NT2/D1 (cell line): ENCODE results near the gene ZNF737.
"Not testable (repeated sequence)": the region's sequence is repeated elsewhere in the genome, so short reads cannot be mapped to it uniquely, and the experiment has no call there.

Source experiments
- DNase-seq: peaks from one replicate; pipeline ENCODE4 v3.0.0-alpha.2; 2011; ENCODE audit warnings: low read depth, low spot score
- H3K27me3 ChIP-seq: 2 replicates; pipeline ENCODE4 v1.6.0; 2011; ENCODE audit warnings: mild to moderate bottlenecking; ENCODE audit not compliant: insufficient read length, insufficient read depth
- H3K36me3 ChIP-seq: 2 replicates; pipeline ENCODE4 v1.6.1; 2011; ENCODE audit warnings: mild to moderate bottlenecking, low read length, mixed read lengths; ENCODE audit not compliant: insufficient read depth, insufficient read length
- H3K4me1 ChIP-seq: 2 replicates; pipeline ENCODE4 v1.5.1; 2011; ENCODE audit not compliant: insufficient read depth, insufficient read length
- H3K4me3 ChIP-seq: 2 replicates; pipeline ENCODE4 v1.5.1; 2011; ENCODE audit warnings: low read depth; ENCODE audit not compliant: insufficient read length
- H3K9ac ChIP-seq: 2 replicates; pipeline ENCODE4 v1.6.0; 2011; ENCODE audit warnings: low read depth; ENCODE audit not compliant: insufficient read length
- H3K9me3 ChIP-seq: 2 replicates; pipeline ENCODE4 v1.5.1; 2011; ENCODE audit warnings: mild to moderate bottlenecking, low read length; ENCODE audit not compliant: insufficient read depth
- SUZ12 ChIP-seq: IDR thresholded peaks from 2 replicates; pipeline ENCODE4 v1.6.1; 2011; ENCODE audit not compliant: insufficient read length, insufficient read depth; ENCODE audit errors: extremely low read depth
- YY1 ChIP-seq: IDR thresholded peaks from 2 replicates; pipeline ENCODE4 v1.6.1; 2011; ENCODE audit not compliant: insufficient read length, insufficient read depth
- ZNF274 ChIP-seq: IDR thresholded peaks from 2 replicates; pipeline ENCODE4 v1.6.1; 2011; ENCODE audit warnings: mild to moderate bottlenecking, low read depth, low read length

The ZNF737 gene

DNA sequence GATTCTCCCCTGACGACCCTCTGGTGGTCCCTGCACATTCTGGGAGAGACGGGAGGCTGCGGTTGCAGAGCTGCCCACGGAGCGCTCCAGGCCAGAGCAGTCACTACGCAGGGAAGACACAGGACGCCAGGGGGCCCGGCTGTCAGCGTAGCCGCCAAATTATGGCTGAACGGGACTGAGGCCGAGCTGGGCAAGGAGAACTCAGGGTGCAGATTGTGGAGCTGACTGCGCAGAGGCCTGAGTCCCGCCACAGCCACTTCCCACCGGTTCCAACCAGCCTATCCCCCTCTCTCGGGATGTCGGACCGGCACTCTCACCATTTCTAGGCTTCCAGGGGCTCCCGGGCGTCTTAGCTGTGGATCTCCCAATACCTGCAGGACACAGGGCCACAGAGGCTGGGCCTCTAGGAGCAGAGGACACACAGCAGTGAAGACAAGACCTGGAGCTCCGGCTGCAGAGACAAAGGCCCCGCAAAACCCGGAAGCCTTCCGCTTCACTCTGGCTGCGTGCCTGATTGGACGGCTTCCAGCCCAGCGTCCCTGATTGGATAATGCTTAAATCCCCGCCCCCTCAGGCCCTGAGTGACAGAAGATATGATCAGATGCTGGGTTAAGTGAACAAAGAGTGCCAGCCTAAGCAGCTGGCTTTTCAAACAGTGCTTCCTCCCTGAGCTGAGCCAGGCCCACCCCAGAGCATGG is at the start of gene ZNF737:
TSS of gene ZNF737 (minus strand) at position 461 of the 698 bp plus-strand sequence. CDS start at position 320, 141 bp downstream.
- peaks cover 28% of the 10 kb centered on the region for H3K36me3 ChIP-seq
- peak; percentile 95 for DNase-seq
- no peaks in the 10 kb centered on the region for H3K4me1 ChIP-seq
- H3K4me3 ChIP-seq: peak within 1 kb of the TSS; percentile 86
- H3K27me3 ChIP-seq: no peaks in the 10 kb centered on the region
- peak within 1 kb of the TSS; percentile 95 for H3K9ac ChIP-seq
- TF ChIP-seq ZNF274 (no peak), SUZ12 (no peak), YY1 (no peak)
- peaks cover 19% of the 10 kb centered on the region; the same call in 1 of the 2 replicates for H3K9me3 ChIP-seq

DNA sequence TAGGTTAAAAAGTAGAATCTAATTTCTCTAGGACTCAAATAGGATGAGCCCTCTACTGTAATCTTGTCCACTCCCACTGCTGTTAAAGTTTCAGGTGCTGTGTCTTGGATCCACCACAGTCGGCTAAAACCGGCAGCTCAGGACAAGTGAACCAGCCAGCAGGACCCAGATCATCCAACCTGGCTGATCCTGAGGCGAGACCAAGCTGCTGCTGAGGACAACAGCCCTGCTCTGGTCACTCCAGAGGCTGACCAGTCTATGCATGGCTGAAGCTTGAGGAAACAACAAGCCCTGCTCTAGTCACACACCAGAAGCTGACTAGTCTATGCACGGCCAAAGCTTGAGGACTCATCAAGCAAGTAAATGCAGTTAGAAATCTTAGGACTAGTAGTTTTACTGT is 49.4 kb upstream of the ZNF737 start:
- H3K9ac ChIP-seq, H3K9me3 ChIP-seq, H3K27me3 ChIP-seq, H3K36me3 ChIP-seq, H3K4me1 ChIP-seq, H3K4me3 ChIP-seq, DNase-seq: not testable (repeated sequence)

DNA sequence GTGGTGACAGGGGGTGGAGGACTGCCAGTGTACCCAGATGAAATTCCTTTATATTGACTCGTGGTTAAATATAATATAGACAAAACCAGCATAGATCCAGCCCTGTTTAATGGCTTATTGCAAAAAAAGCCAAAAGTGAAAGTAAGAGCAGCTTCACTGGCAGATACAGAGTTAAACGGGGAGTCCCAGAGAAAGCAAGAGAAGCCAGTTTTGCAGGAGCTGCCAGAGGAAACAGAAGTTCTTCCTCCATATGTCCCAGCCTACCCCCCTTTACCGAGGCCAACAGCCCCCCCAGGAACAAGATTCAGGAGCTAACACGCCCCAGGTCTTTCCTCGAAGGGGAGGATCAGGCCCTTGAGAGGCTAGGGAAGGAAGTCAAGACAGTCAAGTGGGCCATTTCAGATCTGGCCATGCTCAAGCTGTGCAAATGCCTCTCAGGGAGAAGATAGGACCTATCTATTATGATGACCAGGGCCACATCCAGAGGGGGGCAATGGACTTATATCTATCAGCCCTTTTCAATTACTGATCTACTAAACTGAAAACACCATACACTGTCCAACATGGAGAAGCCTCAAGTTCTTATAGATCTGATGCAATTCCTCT is 47.2 kb upstream of the ZNF737 start:
- Histone ChIP-seq H3K4me3 (no peak overlapping the region), H3K4me1 (no peaks in the 10 kb centered on the region), H3K9ac (no peak overlapping the region), H3K27me3 (no peaks in the 10 kb centered on the region), H3K36me3 (no peaks in the 10 kb centered on the region), H3K9me3 (no peaks in the 10 kb centered on the region)
- DNase-seq: no peak
- TF ChIP-seq YY1 (no peak), SUZ12 (no peak), ZNF274 (no peak)

DNA sequence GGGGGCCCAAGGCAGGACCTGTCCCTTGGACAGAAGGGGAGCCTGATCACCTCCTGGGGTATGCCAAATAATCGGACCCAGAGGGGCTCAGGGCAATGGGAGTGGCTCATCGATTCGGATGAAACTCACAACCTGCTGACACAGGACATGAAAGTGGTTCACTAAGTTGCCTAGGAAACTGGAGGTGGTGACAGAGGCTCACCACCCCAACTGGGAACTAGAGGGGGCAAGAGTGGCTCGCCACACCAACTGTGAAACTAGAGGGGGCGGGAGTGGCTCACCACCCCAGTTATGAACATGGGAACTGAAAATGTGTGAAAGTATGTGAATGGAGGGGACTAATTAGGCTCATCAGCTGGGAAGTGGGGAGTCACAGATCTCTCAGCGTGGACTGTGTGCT is 46.3 kb upstream of the ZNF737 start:
- H3K4me1 ChIP-seq: no peaks in the 10 kb centered on the region
- no peaks in the 10 kb centered on the region for H3K9me3 ChIP-seq
- no peaks in the 10 kb centered on the region for H3K27me3 ChIP-seq
- DNase-seq: no peak
- H3K4me3 ChIP-seq: no peak overlapping the region
- no peak overlapping the region for H3K9ac ChIP-seq
- TF ChIP-seq SUZ12 (no peak), YY1 (no peak), ZNF274 (no peak)
- H3K36me3 ChIP-seq: no peaks in the 10 kb centered on the region

DNA sequence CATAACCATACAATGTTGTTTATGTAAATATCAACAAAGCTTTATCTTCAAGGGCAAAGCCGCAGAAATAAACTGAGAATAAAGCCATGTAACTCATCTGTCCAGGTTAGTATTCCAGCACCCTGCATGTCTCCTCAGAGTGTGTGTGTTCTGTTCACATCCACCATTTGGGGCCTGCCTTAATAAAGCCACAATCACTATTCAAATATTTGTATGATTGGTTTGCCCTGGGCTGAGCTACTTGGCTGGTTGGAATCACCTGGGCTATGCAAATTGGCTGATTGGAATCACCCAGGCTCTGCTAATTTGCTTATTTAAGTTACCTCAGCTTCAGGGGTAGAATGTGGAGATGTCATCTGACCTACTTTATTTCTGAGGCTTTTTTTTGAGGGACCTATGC is 42.4 kb upstream of the ZNF737 start:
- DNase-seq: no peak
- Histone ChIP-seq H3K4me1 (no peaks in the 10 kb centered on the region), H3K9ac (no peak overlapping the region), H3K27me3 (no peaks in the 10 kb centered on the region), H3K36me3 (no peaks in the 10 kb centered on the region), H3K9me3 (no peaks in the 10 kb centered on the region), H3K4me3 (no peak overlapping the region)
- no peak for TF ChIP-seq SUZ12
- no peak for TF ChIP-seq YY1
- no peak for TF ChIP-seq ZNF274

DNA sequence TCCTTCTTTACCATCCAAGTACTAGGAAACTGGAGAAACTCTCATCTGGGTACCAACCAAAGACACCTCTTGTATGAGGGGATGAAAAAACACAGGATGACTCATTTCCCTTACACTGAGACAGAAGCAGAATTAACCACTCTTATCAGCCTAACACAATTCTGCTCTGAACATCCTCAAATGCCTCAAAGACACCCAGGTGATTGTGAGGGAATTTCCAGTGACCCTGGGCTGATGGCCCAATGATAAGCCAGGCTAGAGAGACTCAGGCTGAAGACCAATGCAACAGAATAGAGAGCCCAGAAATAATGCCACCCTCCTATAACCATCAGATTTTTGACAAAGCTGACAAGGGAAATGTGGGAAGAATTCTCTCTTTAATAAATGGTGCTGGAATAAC is 7.0 kb downstream of the ZNF737 start:
- H3K27me3 ChIP-seq: no peaks in the 10 kb centered on the region
- H3K4me3 ChIP-seq: no peak overlapping the region
- H3K9ac ChIP-seq: no peak overlapping the region
- H3K4me1 ChIP-seq: no peaks in the 10 kb centered on the region
- peaks cover 81% of the 10 kb centered on the region for H3K9me3 ChIP-seq
- peaks cover 45% of the 10 kb centered on the region for H3K36me3 ChIP-seq
- TF ChIP-seq ZNF274 (no peak), YY1 (no peak), SUZ12 (no peak)
- DNase-seq: no peak

DNA sequence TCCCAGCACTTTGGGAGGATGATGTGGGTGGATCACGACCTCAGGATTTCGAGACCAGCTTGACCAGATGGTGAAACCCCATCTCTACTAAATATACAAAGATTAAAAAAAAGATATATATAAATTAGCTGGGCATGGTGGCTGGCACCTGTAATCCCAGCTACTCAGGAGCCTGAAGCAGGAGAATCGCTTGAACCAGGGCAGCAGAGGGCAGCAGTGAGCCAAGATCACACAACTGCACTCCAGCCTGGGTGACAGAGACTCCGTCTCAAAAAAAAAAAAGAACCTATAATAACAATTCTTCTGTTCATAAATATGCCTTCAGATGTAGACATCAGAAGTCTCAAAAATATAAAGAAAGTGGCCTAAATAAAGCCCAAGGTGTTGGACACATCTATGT is 7.6 kb downstream of the ZNF737 start:
- no peak overlapping the region for H3K9ac ChIP-seq
- peaks cover 81% of the 10 kb centered on the region for H3K9me3 ChIP-seq
- peaks cover 45% of the 10 kb centered on the region for H3K36me3 ChIP-seq
- no peaks in the 10 kb centered on the region for H3K27me3 ChIP-seq
- H3K4me3 ChIP-seq: no peak overlapping the region
- no peaks in the 10 kb centered on the region for H3K4me1 ChIP-seq
- peak; percentile 18 for DNase-seq
- TF ChIP-seq ZNF274 (no peak), YY1 (no peak), SUZ12 (no peak)
